Left ventricle myocardium inferior (tissue), 1 donor: ENCODE results near the gene TMTC1. TPM values are rescaled to one million over a fixed set of nuclear protein-coding genes. Genes with fewer than 3 reads are reported as not detected.
A peak's percentile ranks its signal among the peaks of the same experiment; 100 is the strongest.

Experiments used
- DNase-seq: peaks from one replicate; pipeline ENCODE4 v3.0.0-alpha.2; 2020
- H3K27ac ChIP-seq: fragments of 200-600 bp; replicated peaks from 2 replicates; pipeline ENCODE4 v1.8.0; 2021
- H3K27me3 ChIP-seq: fragments of 200-600 bp; 2 replicates; pipeline ENCODE4 v1.8.0; 2021; ENCODE audit warnings: low read depth
- H3K36me3 ChIP-seq: fragments of 200-600 bp; 2 replicates; pipeline ENCODE4 v1.8.0; 2021
- H3K4me1 ChIP-seq: fragments of 200-600 bp; 2 replicates; pipeline ENCODE4 v1.8.0; 2021
- H3K4me3 ChIP-seq: fragments of 200-600 bp; 2 replicates; pipeline ENCODE4 v1.8.0; 2021; ENCODE audit warnings: mild to moderate bottlenecking, moderate library complexity
- H3K9me3 ChIP-seq: fragments of 200-600 bp; replicated peaks from 2 replicates; pipeline ENCODE4 v1.8.0; 2021
- intact Hi-C: fragments of 100-400 bp; cut with micrococcal nuclease; formaldehyde crosslinking; loops from one replicate; pipeline ENCODE4 v1.11.0; 2022
- total RNA-seq: library from RNA; stranded (reverse); fragmentation: NEBNext Ultra II Directional; extraction: Animal tissue kit (Norgen Biotek cat#: 25700); gene quantifications from one replicate; pipeline ENCODE4 v1.2.1, GENCODE V29; 2021
- TF ChIP-seq, protein P1 (sequence below): fragments of 200-600 bp; IDR thresholded peaks from 2 replicates; pipeline ENCODE4 v1.8.0; 2021; ENCODE audit warnings: antibody characterized with exemption, mild to moderate bottlenecking, borderline replicate concordance
- donor health status: DM: no; HTN: yes; CAD: no; lungs with severe emphysema.

The TMTC1 gene
- total RNA-seq, 1 donor from 2014 or later, result 38.4 TPM

DNA sequence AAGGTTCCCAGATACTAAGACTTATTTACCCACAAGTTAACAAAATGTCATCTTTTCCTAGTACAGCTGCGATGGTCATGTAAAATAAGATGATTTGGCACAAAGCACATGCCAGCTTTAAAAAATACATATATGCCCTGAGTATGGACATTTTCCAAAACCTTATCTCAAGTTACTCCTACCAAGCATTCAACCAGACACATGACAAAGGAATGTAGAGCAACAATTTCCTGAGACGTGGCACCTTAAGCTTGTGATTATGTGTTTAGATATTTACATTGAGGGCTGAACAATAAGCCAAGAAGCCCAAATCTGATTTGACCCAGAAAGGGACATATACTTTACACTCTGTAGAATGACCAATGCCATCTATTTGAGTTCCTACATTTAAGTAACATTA, 261.8 kb downstream of the TMTC1 start:
- H3K27ac ChIP-seq, result no peak overlapping the region
- TF ChIP-seq, protein P1, sequence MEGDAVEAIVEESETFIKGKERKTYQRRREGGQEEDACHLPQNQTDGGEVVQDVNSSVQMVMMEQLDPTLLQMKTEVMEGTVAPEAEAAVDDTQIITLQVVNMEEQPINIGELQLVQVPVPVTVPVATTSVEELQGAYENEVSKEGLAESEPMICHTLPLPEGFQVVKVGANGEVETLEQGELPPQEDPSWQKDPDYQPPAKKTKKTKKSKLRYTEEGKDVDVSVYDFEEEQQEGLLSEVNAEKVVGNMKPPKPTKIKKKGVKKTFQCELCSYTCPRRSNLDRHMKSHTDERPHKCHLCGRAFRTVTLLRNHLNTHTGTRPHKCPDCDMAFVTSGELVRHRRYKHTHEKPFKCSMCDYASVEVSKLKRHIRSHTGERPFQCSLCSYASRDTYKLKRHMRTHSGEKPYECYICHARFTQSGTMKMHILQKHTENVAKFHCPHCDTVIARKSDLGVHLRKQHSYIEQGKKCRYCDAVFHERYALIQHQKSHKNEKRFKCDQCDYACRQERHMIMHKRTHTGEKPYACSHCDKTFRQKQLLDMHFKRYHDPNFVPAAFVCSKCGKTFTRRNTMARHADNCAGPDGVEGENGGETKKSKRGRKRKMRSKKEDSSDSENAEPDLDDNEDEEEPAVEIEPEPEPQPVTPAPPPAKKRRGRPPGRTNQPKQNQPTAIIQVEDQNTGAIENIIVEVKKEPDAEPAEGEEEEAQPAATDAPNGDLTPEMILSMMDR, result no peak
- intact Hi-C loops, result no loop called here

GRCh38 chr12:29519585-29520182, 264.1 kb downstream of the TMTC1 start:
- Histone ChIP-seq H3K4me3 (no peak overlapping the region), H3K27me3 (no peaks in the 10 kb centered on the region), H3K27ac (no peak overlapping the region), H3K36me3 (peaks cover 46% of the 10 kb centered on the region), H3K9me3 (no peaks in the 10 kb centered on the region), H3K4me1 (peaks cover 13% of the 10 kb centered on the region)
- DNase-seq, result no peak
- intact Hi-C loops, result no loop called here
- TF ChIP-seq, protein P1, result peak; percentile 69

More for the DNA sequence above, 261.8 kb downstream of the TMTC1 start:
- H3K4me1 ChIP-seq, result peaks cover 13% of the 10 kb centered on the region
- H3K27me3 ChIP-seq, result no peaks in the 10 kb centered on the region
- H3K4me3 ChIP-seq, result no peak overlapping the region
- no peak for DNase-seq
- H3K36me3 ChIP-seq, result peaks cover 24% of the 10 kb centered on the region
- no peaks in the 10 kb centered on the region for H3K9me3 ChIP-seq

DNA sequence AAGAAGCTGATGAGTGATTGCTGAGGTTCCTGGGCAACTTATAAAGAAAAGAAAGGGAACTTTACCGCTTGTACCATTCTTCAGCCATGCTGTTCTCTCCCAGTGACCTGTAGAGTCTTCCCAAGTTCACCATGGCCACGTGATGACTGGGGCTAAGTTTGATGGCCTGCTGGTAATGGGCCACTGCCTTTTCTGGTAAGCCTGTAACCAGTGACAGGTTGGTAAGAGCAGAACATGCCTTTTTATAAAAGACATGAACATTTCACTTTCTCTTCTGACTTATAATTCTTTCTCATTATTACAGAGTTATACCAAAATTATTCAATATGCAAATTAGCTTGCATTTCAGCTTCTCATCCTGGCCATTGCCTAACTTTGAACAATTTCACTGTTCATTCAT, 265.3 kb downstream of the TMTC1 start:
- H3K4me1 ChIP-seq, result peaks cover 13% of the 10 kb centered on the region
- peaks cover 58% of the 10 kb centered on the region for H3K36me3 ChIP-seq
- H3K27ac ChIP-seq, result no peak overlapping the region
- no peaks in the 10 kb centered on the region for H3K27me3 ChIP-seq
- no peak overlapping the region for H3K4me3 ChIP-seq
- TF ChIP-seq, protein P1, result no peak
- H3K9me3 ChIP-seq, result no peaks in the 10 kb centered on the region
- intact Hi-C loops, result no loop called here
- no peak for DNase-seq

GRCh38 chr12:29517264-29517663, 266.5 kb downstream of the TMTC1 start:
- no peak overlapping the region for H3K4me3 ChIP-seq
- peaks cover 70% of the 10 kb centered on the region for H3K36me3 ChIP-seq
- no peak for DNase-seq
- H3K27ac ChIP-seq, result no peak overlapping the region
- no peaks in the 10 kb centered on the region for H3K27me3 ChIP-seq
- TF ChIP-seq, protein P1, result no peak
- peaks cover 9% of the 10 kb centered on the region for H3K4me1 ChIP-seq
- intact Hi-C loops, result no loop called here
- H3K9me3 ChIP-seq, result no peaks in the 10 kb centered on the region

DNA sequence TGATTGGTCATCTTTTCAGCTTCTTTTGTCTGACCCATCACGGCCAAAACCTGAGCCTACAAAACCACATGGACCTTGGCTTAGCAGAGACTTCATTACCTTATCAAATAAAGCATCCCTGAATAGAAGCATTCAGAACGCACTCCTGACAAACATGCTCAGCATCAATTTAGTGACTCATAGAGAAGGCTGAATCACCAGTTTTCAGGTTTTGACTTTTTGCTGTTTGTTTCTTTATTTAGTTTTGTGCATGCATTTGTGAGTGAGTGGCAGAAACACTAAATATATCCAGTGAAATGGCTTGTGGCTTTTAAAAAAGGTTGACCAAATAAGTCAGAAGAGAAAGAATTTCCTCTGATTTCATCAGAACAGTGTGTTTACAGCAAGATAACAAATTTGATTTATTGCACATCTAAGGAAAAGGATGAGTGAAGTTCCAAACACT, 267.3 kb downstream of the TMTC1 start:
- Histone ChIP-seq H3K9me3 (no peaks in the 10 kb centered on the region), H3K4me3 (no peak overlapping the region), H3K27me3 (no peaks in the 10 kb centered on the region), H3K27ac (no peak overlapping the region), H3K36me3 (peaks cover 78% of the 10 kb centered on the region), H3K4me1 (peaks cover 5% of the 10 kb centered on the region)
- TF ChIP-seq, protein P1, result no peak
- intact Hi-C loops, result no loop called here
- DNase-seq, result no peak
